Caco-2 (cell line): ENCODE results near the gene CD40. TPM values are rescaled to one million over a fixed set of nuclear protein-coding genes. Genes with fewer than 3 reads are reported as not detected.

Experiments
- BruUV-seq: library from RNA; stranded (reverse); fragments of 400-500 nt; replicated peaks from 2 replicates; lab custom pipeline; 2021; lab: Mats Ljungman, UMichigan
- CTCF ChIA-PET: fragments of 300-600 bp; sonication (Branson Sonifier 250); formaldehyde crosslinking; loops from one replicate; lab custom pipeline; 2022; ENCODE audit warnings: antibody characterized with exemption; lab: Charles Lee
- POLR2A ChIA-PET: fragments of 300-600 bp; sonication (Branson Sonifier 250); formaldehyde crosslinking; loops from one replicate; lab custom pipeline; 2022; ENCODE audit warnings: antibody characterized with exemption; lab: Charles Lee
- DNase-seq, 2 experiments: peaks; one replicate each; pipeline versions ENCODE4 v3.0.0 to v3.0.0-alpha.2; 2020 to 2022
- H3K27me3 ChIP-seq: replicated peaks from 2 replicates; pipeline ENCODE4 v1.6.0; 2011; ENCODE audit warnings: low read length; ENCODE audit not compliant: control insufficient read depth, insufficient read depth
- H3K36me3 ChIP-seq: 2 replicates; pipeline ENCODE4 v1.5.1; 2011; ENCODE audit warnings: low read length; ENCODE audit not compliant: control insufficient read depth, insufficient read depth
- H3K4me1 ChIP-seq: fragments of 250-450 bp; sonication (Bioruptor Pico); 2 replicates; pipeline ENCODE4 v1.5.1; 2020; ENCODE audit warnings: mild to moderate bottlenecking
- H3K4me3 ChIP-seq: 2 replicates; pipeline ENCODE4 v1.5.1; 2011; ENCODE audit warnings: low read depth, mild to moderate bottlenecking, control low read depth, low read length
- H3K9me3 ChIP-seq: fragments of 250-450 bp; sonication (Bioruptor Pico); 2 replicates; pipeline ENCODE4 v1.5.1; 2020; ENCODE audit warnings: mild to moderate bottlenecking, moderate library complexity
- H3K27ac Mint-ChIP-seq: one replicate; pipeline ENCODE4 v1.8.0; 2022; ENCODE audit warnings: mixed read lengths; ENCODE audit not compliant: unreplicated experiment
- H3K27me3 Mint-ChIP-seq: one replicate; pipeline ENCODE4 v1.8.0; 2022; ENCODE audit warnings: mixed read lengths; ENCODE audit not compliant: insufficient read depth, unreplicated experiment
- H3K36me3 Mint-ChIP-seq: one replicate; pipeline ENCODE4 v1.8.0; 2022; ENCODE audit warnings: mild to moderate bottlenecking, mixed read lengths; ENCODE audit not compliant: insufficient read depth, unreplicated experiment
- H3K4me1 Mint-ChIP-seq: one replicate; pipeline ENCODE4 v1.8.0; 2022; ENCODE audit warnings: low read depth, mixed read lengths; ENCODE audit not compliant: unreplicated experiment
- H3K4me3 Mint-ChIP-seq: one replicate; pipeline ENCODE4 v1.8.0; 2022; ENCODE audit warnings: mild to moderate bottlenecking, moderate library complexity, mixed read lengths; ENCODE audit not compliant: unreplicated experiment
- H3K9me3 Mint-ChIP-seq: one replicate; pipeline ENCODE4 v1.8.0; 2022; ENCODE audit warnings: mixed read lengths; ENCODE audit not compliant: unreplicated experiment
- intact Hi-C: fragments of 100-400 bp; cut with micrococcal nuclease; formaldehyde crosslinking; loops from one replicate; pipeline ENCODE4 v1.10.0; 2022; ENCODE audit not compliant: unreplicated experiment
- total RNA-seq: library from RNA; stranded (reverse); gene quantifications from 2 replicates; pipeline ENCODE4 v1.2.3, GENCODE V29; 2022
- TF ChIP-seq, protein P1 (sequence below), 2 experiments: fragments of 200-600 bp in 1 of 2; IDR thresholded peaks; 1 replicate in 1 of 2; 2 replicates in 1 of 2; pipeline versions ENCODE4 v1.5.1 to v1.8.0; 2011 to 2022; ENCODE audit warnings: antibody characterized with exemption in 1 of 2, control low read depth in 1 of 2, inconsistent platforms in 1 of 2, low read depth in 1 of 2, low read length in 1 of 2, mild to moderate bottlenecking in 1 of 2, moderate library complexity in 1 of 2; ENCODE audit not compliant: insufficient read depth in 1 of 2, severe bottlenecking in 1 of 2, unreplicated experiment in 1 of 2

Gene CD40
- total RNA-seq, 1 experiment from 2014 or later: not detected

DNA sequence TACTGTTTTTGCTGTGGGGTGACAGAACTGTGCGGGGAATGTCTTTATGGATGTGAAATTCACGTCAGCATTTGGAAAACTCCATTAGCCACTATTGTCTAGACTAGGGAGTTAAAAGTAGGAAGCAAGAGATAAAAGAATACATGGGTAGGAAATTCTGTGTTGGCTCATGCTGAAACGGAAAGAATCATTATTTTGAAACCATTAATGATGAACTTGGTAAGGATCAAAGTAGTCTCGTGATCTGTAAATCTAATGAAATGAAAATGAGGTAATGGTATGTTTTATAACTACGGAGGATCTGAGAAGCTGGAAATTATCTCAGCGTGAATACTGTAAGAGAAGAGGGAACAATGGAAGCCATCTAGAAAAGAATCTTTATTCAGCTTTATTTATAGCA is 11.1 kb upstream of the CD40 start:
- ChIA-PET POLR2A (no interaction called here), CTCF (no interaction called here)
- no TSS peak for BruUV-seq
- Mint-ChIP-seq H3K4me1 (no peaks in the 10 kb centered on the region), H3K4me3 (no peak overlapping the region), H3K36me3 (no peaks in the 10 kb centered on the region), H3K27me3 (peaks cover 31% of the 10 kb centered on the region), H3K9me3 (no peaks in the 10 kb centered on the region), H3K27ac (no peak overlapping the region)
- Histone ChIP-seq H3K36me3 (no peaks in the 10 kb centered on the region), H3K4me3 (no peak overlapping the region), H3K9me3 (peaks cover 20% of the 10 kb centered on the region), H3K27me3 (peaks cover 2% of the 10 kb centered on the region), H3K4me1 (no peaks in the 10 kb centered on the region)
- no peak for DNase-seq
- intact Hi-C loops: no loop called here
- TF ChIP-seq, protein P1, sequence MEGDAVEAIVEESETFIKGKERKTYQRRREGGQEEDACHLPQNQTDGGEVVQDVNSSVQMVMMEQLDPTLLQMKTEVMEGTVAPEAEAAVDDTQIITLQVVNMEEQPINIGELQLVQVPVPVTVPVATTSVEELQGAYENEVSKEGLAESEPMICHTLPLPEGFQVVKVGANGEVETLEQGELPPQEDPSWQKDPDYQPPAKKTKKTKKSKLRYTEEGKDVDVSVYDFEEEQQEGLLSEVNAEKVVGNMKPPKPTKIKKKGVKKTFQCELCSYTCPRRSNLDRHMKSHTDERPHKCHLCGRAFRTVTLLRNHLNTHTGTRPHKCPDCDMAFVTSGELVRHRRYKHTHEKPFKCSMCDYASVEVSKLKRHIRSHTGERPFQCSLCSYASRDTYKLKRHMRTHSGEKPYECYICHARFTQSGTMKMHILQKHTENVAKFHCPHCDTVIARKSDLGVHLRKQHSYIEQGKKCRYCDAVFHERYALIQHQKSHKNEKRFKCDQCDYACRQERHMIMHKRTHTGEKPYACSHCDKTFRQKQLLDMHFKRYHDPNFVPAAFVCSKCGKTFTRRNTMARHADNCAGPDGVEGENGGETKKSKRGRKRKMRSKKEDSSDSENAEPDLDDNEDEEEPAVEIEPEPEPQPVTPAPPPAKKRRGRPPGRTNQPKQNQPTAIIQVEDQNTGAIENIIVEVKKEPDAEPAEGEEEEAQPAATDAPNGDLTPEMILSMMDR (IDR thresholded peaks at IDR 0.05; ENCODE audit: insufficient read depth in 1 of 2, low read depth in 1 of 2, low read length in 1 of 2, severe bottlenecking in 1 of 2, unreplicated experiment in 1 of 2): no peak

DNA sequence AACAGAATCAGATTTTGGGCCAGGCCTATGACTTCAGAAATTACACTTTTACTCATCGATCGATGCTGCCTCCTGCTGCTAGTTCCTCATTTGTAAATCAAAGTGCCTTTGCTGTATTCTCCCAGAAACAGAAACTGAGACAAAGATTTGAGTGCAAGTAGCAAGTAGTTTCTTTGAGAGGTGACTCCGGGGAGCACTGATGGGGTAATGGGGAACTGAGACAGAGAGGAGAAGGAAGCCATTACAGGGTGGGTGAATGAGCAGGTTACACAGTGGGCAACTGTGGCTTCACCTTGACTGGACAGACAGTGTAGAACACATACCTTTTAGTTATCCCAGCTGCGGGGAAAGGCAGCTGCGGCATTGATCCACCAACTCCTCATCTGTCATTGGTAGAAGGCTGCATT is 9.7 kb upstream of the CD40 start:
- Histone ChIP-seq H3K27me3 (peaks cover 4% of the 10 kb centered on the region; the same call in 1 of the 2 replicates), H3K9me3 (peaks cover 11% of the 10 kb centered on the region), H3K4me3 (no peak overlapping the region), H3K36me3 (no peaks in the 10 kb centered on the region), H3K4me1 (no peaks in the 10 kb centered on the region)
- Mint-ChIP-seq H3K27me3 (peaks cover 32% of the 10 kb centered on the region), H3K4me1 (no peaks in the 10 kb centered on the region), H3K4me3 (no peak overlapping the region), H3K27ac (no peak overlapping the region), H3K36me3 (no peaks in the 10 kb centered on the region), H3K9me3 (no peaks in the 10 kb centered on the region)
- ChIA-PET POLR2A (no interaction called here), CTCF (no interaction called here)
- BruUV-seq: no TSS peak
- intact Hi-C loops: no loop called here
- no peak for DNase-seq
- TF ChIP-seq, protein P1 (IDR thresholded peaks at IDR 0.05; ENCODE audit: insufficient read depth in 1 of 2, low read depth in 1 of 2, low read length in 1 of 2, severe bottlenecking in 1 of 2, unreplicated experiment in 1 of 2): no peak

DNA sequence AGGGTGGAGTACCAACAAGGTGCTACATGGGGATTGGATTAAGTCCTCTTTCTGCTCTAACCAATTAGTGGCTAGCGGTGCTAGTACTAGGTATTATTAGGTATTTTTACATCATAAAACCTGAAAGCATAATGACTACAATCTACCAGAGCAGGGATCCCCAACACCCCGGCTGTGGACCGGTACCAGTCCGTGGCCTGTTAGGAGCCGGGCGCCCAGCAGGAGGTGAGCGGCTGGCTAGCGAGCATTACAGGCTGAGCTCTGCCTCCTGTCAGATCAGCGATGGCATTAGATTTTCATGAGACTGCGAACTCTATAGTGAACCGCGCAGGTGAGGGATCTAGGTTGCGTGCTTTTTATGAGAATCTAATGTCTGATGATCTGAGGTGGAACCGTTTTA is 9.1 kb upstream of the CD40 start:
- Mint-ChIP-seq H3K9me3 (no peaks in the 10 kb centered on the region), H3K4me3 (no peak overlapping the region), H3K36me3 (no peaks in the 10 kb centered on the region), H3K27me3 (peaks cover 37% of the 10 kb centered on the region), H3K27ac (no peak overlapping the region), H3K4me1 (no peaks in the 10 kb centered on the region)
- no peaks in the 10 kb centered on the region for H3K36me3 ChIP-seq
- H3K27me3 ChIP-seq: peaks cover 5% of the 10 kb centered on the region; the same call in 1 of the 2 replicates
- intact Hi-C loops: no loop called here
- ChIA-PET POLR2A (no interaction called here), CTCF (no interaction called here)
- TF ChIP-seq, protein P1 (IDR thresholded peaks at IDR 0.05; ENCODE audit: insufficient read depth in 1 of 2, low read depth in 1 of 2, low read length in 1 of 2, severe bottlenecking in 1 of 2, unreplicated experiment in 1 of 2): no peak
- no peaks in the 10 kb centered on the region for H3K4me1 ChIP-seq
- DNase-seq: no peak
- H3K4me3 ChIP-seq: no peak overlapping the region
- H3K9me3 ChIP-seq: peaks cover 6% of the 10 kb centered on the region; the same call in 1 of the 2 replicates
- no TSS peak for BruUV-seq
